ENCODE data around the gene CLSTN2. TPM values are rescaled to one million over a fixed set of nuclear protein-coding genes. Genes with fewer than 3 reads are reported as not detected.

CLSTN2 gene
- polyA plus RNA-seq, 2 donors: 0.20 TPM

DNA sequence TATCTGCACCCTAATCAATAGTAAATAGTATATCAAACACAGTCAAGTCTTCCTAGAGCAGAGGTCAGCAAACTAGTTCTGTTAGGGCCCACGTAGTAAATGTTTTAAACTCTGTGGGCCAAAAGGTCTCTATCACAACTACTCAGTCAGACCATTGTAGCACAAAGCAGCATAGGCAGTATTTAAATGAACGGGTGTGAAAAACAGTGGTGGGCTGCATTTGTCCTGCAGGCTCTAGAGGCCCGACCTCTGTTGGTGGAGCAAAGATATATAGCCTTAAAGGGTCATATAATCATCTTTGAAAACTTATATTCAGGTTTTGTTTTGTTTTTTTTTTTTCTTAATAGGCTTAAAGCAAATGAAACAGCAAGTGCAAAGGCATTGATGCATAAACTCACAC is 416.5 kb downstream of the CLSTN2 start:
- Histone ChIP-seq H3K4me1 (ENCODE audit: control insufficient read depth in 2 of 2, insufficient read depth in 2 of 2, low read length in 1 of 2) (no peaks in the 10 kb centered on the region), H3K27me3 (ENCODE audit: control insufficient read depth in 1 of 2, insufficient read depth in 2 of 2, low read length in 2 of 2) (no peaks in the 10 kb centered on the region), H3K9me3 (ENCODE audit: control insufficient read depth in 2 of 2, insufficient read depth in 1 of 2, low read depth in 1 of 2, low read length in 1 of 2) (no peaks in the 10 kb centered on the region), H3K36me3 (ENCODE audit: control insufficient read depth in 2 of 2, insufficient read depth in 2 of 2, low read length in 1 of 2) (no peaks in the 10 kb centered on the region), H3K27ac (ENCODE audit: low read depth in 2 of 2, low read length in 1 of 2) (no peak overlapping the region), H3K4me3 (ENCODE audit: low read depth in 1 of 2, low read length in 2 of 2) (no peak overlapping the region)
- WGBS, 2 donors: 62 to 66% methylated on average over 3 of the region's 3 CpGs

DNA sequence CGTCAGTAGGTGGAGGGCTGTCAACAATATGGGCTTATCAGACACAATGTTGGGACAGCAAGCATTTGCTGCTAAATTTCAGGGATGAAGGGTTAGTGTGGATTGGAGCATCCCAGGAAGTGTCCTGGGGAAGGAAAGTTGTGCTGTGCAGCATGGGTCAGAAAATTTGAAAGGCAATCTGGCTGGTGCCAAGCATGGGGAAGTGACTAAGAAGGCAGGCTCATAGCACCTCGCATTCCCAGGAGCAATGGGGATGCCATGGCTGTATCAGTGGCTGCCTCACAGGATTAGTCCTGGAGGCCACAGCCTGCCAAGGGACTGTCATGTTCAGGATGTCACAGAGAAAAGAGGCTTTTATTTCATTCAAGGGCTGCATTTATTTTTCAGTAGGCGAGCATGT is 420.5 kb downstream of the CLSTN2 start:
- no peaks in the 10 kb centered on the region for H3K9me3 ChIP-seq (ENCODE audit: control insufficient read depth in 2 of 2, insufficient read depth in 1 of 2, low read depth in 1 of 2, low read length in 1 of 2)
- no peaks in the 10 kb centered on the region for H3K36me3 ChIP-seq (ENCODE audit: control insufficient read depth in 2 of 2, insufficient read depth in 2 of 2, low read length in 1 of 2)
- no peaks in the 10 kb centered on the region for H3K27me3 ChIP-seq (ENCODE audit: control insufficient read depth in 1 of 2, insufficient read depth in 2 of 2, low read length in 2 of 2)
- no peak overlapping the region for H3K27ac ChIP-seq (ENCODE audit: low read depth in 2 of 2, low read length in 1 of 2)
- no peak overlapping the region for H3K4me3 ChIP-seq (ENCODE audit: low read depth in 1 of 2, low read length in 2 of 2)
- H3K4me1 ChIP-seq (ENCODE audit: control insufficient read depth in 2 of 2, insufficient read depth in 2 of 2, low read length in 1 of 2): no peaks in the 10 kb centered on the region
- WGBS, 2 donors: 84 to 85% methylated on average over 3 of the region's 3 CpGs

DNA sequence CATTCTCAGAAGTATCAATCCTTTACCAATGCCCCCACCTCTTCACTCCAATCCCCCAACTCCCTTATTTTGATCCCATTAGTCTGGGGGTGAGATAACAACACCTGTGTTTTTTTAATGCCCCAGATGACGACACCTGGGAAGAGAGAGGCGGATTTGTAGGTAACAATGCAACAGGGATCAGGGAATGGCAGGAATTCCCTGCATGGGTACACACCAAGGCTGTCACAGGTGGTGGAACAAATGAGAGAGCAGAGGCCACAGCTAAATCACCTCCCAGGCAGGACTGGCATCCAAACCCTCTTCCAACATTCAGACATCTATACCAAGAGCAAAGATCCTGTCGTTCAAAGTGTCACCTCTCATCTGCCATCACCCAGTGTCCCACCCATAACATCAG is 423.7 kb downstream of the CLSTN2 start:
- no peaks in the 10 kb centered on the region for H3K27me3 ChIP-seq (ENCODE audit: control insufficient read depth in 1 of 2, insufficient read depth in 2 of 2, low read length in 2 of 2)
- no peaks in the 10 kb centered on the region for H3K36me3 ChIP-seq (ENCODE audit: control insufficient read depth in 2 of 2, insufficient read depth in 2 of 2, low read length in 1 of 2)
- WGBS, 2 donors: 64 to 74% methylated on average over 3 of the region's 3 CpGs
- H3K4me1 ChIP-seq (ENCODE audit: control insufficient read depth in 2 of 2, insufficient read depth in 2 of 2, low read length in 1 of 2): no peaks in the 10 kb centered on the region
- H3K9me3 ChIP-seq (ENCODE audit: control insufficient read depth in 2 of 2, insufficient read depth in 1 of 2, low read depth in 1 of 2, low read length in 1 of 2): no peaks in the 10 kb centered on the region
- H3K4me3 ChIP-seq (ENCODE audit: low read depth in 1 of 2, low read length in 2 of 2): no peak overlapping the region
- H3K27ac ChIP-seq (ENCODE audit: low read depth in 2 of 2, low read length in 1 of 2): no peak overlapping the region

DNA sequence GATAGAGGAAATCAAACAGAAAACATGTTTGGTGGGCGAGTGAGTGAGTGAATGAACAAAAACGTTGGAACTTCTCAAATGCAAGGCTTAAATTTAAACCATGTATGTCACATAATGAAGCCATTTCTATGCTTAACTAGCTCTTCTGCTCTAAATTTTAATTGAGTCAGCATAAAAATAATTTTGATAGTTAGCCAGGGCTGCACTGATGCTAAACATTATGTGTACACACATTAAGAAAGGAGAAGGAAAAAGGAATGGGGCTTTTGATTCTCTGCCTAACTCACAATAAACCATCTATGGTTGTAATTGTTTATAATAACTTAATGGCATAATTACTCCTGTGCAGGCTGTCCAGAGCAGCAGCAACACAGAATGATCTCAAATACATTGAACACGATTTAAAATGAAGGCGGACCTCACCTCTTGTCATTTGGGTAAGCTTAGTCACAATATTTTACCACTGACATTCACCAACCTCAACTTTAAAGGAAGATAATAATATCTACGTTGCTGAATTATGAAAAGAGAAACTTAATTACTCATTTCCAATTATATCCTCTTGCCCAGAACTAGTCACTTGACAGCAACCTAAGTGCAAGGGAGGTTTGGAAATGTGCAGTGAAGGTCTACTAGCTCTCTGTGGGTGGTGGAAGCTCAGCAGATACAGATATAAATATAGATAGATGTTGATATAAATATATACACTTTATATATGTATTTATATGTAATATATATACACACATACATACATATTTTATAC is 424.4 kb downstream of the CLSTN2 start:
- no peaks in the 10 kb centered on the region for H3K9me3 ChIP-seq (ENCODE audit: control insufficient read depth in 2 of 2, insufficient read depth in 1 of 2, low read depth in 1 of 2, low read length in 1 of 2)
- peaks cover 0 to 2% of the 10 kb centered on the region in 2 donors for H3K27me3 ChIP-seq (ENCODE audit: control insufficient read depth in 1 of 2, insufficient read depth in 2 of 2, low read length in 2 of 2)
- no peaks in the 10 kb centered on the region for H3K36me3 ChIP-seq (ENCODE audit: control insufficient read depth in 2 of 2, insufficient read depth in 2 of 2, low read length in 1 of 2)
- no peak overlapping the region for H3K27ac ChIP-seq (ENCODE audit: low read depth in 2 of 2, low read length in 1 of 2)
- WGBS, 2 donors: 52 to 69% methylated on average over 5 of the region's 5 CpGs
- H3K4me1 ChIP-seq (ENCODE audit: control insufficient read depth in 2 of 2, insufficient read depth in 2 of 2, low read length in 1 of 2): no peaks in the 10 kb centered on the region
- no peak overlapping the region for H3K4me3 ChIP-seq (ENCODE audit: low read depth in 1 of 2, low read length in 2 of 2)

DNA sequence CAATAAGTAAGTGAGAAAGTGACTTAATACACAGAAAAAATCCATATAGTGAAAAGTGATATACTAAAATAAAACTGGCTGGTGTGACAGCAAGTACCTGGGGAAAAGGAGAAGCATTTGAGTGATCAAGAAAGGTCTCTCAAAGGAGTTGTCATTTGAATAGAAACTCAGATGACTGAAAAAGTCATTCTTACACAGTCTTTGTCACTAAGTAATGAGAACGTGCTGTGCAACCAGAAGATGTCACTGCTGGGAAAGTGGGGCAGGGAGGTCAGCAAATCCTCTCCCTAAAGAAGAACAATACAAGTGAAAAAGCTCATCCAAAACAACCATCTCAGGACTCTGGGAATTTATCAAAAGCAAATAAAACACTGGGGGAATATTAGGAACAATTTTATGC is 425.3 kb downstream of the CLSTN2 start:
- H3K27ac ChIP-seq (ENCODE audit: low read depth in 2 of 2, low read length in 1 of 2): no peak overlapping the region
- WGBS, 2 donors: 73% methylated on average over 1 of the region's 1 CpG

DNA sequence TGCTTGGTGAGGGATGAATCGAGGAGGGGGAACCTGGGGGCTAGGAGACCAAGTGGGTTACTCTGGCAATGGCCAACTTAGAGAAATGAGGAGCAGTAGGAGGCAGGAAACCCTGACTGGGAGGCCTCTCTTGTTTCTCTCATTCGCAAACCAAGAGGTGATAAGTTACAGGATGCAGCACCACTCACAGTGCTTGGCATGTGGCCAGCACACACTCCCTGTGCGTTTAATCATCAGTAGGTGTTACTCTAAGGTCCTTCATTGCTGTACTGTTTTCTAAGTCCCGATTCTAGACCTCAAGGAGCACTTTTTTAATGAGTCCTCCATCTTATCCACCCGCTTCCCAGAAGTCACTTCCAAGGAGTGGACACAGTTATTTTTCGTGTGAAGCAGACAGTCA is 428.8 kb downstream of the CLSTN2 start:
- 65 to 68% methylated on average over 6 of the region's 6 CpGs for WGBS, 2 donors
- Histone ChIP-seq H3K27ac (ENCODE audit: low read depth in 2 of 2, low read length in 1 of 2) (no peak overlapping the region), H3K27me3 (ENCODE audit: control insufficient read depth in 1 of 2, insufficient read depth in 2 of 2, low read length in 2 of 2) (peaks cover 0 to 2% of the 10 kb centered on the region in 2 donors), H3K36me3 (ENCODE audit: control insufficient read depth in 2 of 2, insufficient read depth in 2 of 2, low read length in 1 of 2) (no peaks in the 10 kb centered on the region), H3K9me3 (ENCODE audit: control insufficient read depth in 2 of 2, insufficient read depth in 1 of 2, low read depth in 1 of 2, low read length in 1 of 2) (no peaks in the 10 kb centered on the region), H3K4me3 (ENCODE audit: low read depth in 1 of 2, low read length in 2 of 2) (no peak overlapping the region), H3K4me1 (ENCODE audit: control insufficient read depth in 2 of 2, insufficient read depth in 2 of 2, low read length in 1 of 2) (no peaks in the 10 kb centered on the region)

More for the DNA sequence above, 425.3 kb downstream of the CLSTN2 start:
- Histone ChIP-seq H3K9me3 (ENCODE audit: control insufficient read depth in 2 of 2, insufficient read depth in 1 of 2, low read depth in 1 of 2, low read length in 1 of 2) (no peaks in the 10 kb centered on the region), H3K27me3 (ENCODE audit: control insufficient read depth in 1 of 2, insufficient read depth in 2 of 2, low read length in 2 of 2) (peaks cover 0 to 2% of the 10 kb centered on the region in 2 donors), H3K4me1 (ENCODE audit: control insufficient read depth in 2 of 2, insufficient read depth in 2 of 2, low read length in 1 of 2) (no peaks in the 10 kb centered on the region), H3K36me3 (ENCODE audit: control insufficient read depth in 2 of 2, insufficient read depth in 2 of 2, low read length in 1 of 2) (no peaks in the 10 kb centered on the region), H3K4me3 (ENCODE audit: low read depth in 1 of 2, low read length in 2 of 2) (no peak overlapping the region)

DNA sequence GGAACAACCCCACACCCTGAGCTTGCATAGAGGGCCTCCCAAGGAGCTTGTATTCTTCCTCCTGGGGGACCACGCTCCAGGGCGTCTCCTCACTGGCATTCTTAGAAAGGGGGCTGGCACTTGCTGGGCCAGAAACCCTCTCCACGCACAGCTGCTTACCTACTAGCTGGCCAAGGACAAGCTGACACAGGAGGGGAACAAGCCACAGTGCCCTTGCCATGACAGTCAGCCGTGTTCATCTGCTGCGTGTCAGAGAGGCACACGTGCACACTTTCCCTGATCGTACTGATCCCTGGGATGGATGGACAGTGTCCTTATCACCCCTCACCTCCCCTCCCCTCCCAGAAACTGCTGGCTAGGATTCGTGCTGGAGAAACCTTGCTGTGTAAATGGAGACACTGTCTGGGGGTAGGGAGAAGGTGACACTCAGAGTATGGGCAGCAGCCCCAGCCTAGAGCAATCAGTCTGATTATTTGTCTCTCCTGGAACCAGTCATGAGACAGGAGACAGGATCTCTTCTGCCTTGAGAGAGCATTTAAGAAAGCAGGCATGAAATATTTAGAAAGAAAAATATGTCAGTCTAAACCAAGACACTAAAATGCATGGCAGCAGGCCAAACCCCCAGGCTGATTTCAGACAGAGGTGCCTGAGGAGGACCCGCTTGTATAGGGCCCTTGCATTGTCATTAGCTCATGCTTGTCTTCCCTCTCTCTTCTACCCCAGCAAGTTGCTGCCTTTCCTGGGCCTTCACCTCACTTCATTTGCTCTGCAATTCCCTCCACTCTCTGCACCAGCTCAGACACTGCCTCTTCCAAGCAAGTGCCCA is 431.1 kb downstream of the CLSTN2 start:
- Histone ChIP-seq H3K4me3 (ENCODE audit: low read depth in 1 of 2, low read length in 2 of 2) (no peak overlapping the region), H3K27me3 (ENCODE audit: control insufficient read depth in 1 of 2, insufficient read depth in 2 of 2, low read length in 2 of 2) (peaks cover 0 to 2% of the 10 kb centered on the region in 2 donors), H3K27ac (ENCODE audit: low read depth in 2 of 2, low read length in 1 of 2) (no peak overlapping the region), H3K9me3 (ENCODE audit: control insufficient read depth in 2 of 2, insufficient read depth in 1 of 2, low read depth in 1 of 2, low read length in 1 of 2) (no peaks in the 10 kb centered on the region), H3K4me1 (ENCODE audit: control insufficient read depth in 2 of 2, insufficient read depth in 2 of 2, low read length in 1 of 2) (no peaks in the 10 kb centered on the region), H3K36me3 (ENCODE audit: control insufficient read depth in 2 of 2, insufficient read depth in 2 of 2, low read length in 1 of 2) (no peaks in the 10 kb centered on the region)
- WGBS, 2 donors: 80% methylated on average over 9 of the region's 9 CpGs

DNA sequence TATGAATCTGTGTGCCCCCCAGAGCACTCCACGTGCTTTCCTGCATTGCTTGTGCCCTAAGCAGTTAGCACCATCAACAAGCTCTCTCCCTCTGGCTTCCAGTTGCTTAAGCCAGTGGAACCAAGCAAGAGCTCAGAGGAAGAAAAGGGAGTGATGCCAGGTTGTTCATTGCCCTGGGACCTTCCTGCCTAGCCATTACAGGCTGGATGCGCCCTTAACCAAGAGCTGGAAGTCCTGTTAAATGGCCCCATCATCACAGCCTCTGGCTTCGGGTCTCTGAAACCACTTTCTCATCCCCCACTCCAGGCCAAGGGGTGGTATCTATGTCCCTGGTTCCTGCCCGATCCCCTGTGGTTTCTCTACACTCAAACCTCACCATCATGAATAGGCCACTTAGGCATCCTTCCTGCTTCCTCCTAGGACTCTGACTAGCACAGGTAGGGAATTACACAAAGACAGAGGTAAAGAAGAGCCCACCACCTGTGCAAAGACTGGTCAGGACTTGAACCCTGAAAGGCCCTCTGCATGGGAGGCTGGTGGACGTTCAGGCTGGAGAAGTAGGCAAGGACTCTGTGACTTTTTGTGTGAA is 433.3 kb downstream of the CLSTN2 start:
- WGBS, 2 donors: 83 to 89% methylated on average over 5 of the region's 5 CpGs
- no peak overlapping the region for H3K4me3 ChIP-seq (ENCODE audit: low read depth in 1 of 2, low read length in 2 of 2)
- no peaks in the 10 kb centered on the region for H3K4me1 ChIP-seq (ENCODE audit: control insufficient read depth in 2 of 2, insufficient read depth in 2 of 2, low read length in 1 of 2)
- no peak overlapping the region for H3K27ac ChIP-seq (ENCODE audit: low read depth in 2 of 2, low read length in 1 of 2)
- peaks cover 0 to 2% of the 10 kb centered on the region in 2 donors for H3K27me3 ChIP-seq (ENCODE audit: control insufficient read depth in 1 of 2, insufficient read depth in 2 of 2, low read length in 2 of 2)
- no peaks in the 10 kb centered on the region for H3K9me3 ChIP-seq (ENCODE audit: control insufficient read depth in 2 of 2, insufficient read depth in 1 of 2, low read depth in 1 of 2, low read length in 1 of 2)
- no peaks in the 10 kb centered on the region for H3K36me3 ChIP-seq (ENCODE audit: control insufficient read depth in 2 of 2, insufficient read depth in 2 of 2, low read length in 1 of 2)

DNA sequence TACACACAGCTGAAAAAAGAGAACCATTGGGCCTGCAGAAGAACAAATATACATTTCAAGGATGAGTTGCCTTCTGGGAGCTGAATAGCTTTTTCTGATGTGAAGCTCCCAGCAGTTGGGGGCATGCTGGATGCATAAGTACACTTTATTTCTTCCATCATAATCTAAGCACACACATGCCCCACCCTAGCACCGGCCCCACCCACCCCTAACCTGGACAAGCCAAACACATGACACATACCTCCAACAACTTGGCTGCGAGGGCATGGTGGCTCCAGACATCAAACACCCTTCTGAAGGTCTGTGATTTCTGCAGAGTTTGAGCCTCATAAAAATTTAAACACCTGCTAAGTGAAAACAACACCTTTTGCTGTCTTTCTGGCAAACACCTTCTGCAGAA is 435.7 kb downstream of the CLSTN2 start:
- Histone ChIP-seq H3K4me1 (ENCODE audit: control insufficient read depth in 2 of 2, insufficient read depth in 2 of 2, low read length in 1 of 2) (no peaks in the 10 kb centered on the region), H3K9me3 (ENCODE audit: control insufficient read depth in 2 of 2, insufficient read depth in 1 of 2, low read depth in 1 of 2, low read length in 1 of 2) (no peaks in the 10 kb centered on the region), H3K27me3 (ENCODE audit: control insufficient read depth in 1 of 2, insufficient read depth in 2 of 2, low read length in 2 of 2) (no peaks in the 10 kb centered on the region), H3K4me3 (ENCODE audit: low read depth in 1 of 2, low read length in 2 of 2) (no peak overlapping the region), H3K36me3 (ENCODE audit: control insufficient read depth in 2 of 2, insufficient read depth in 2 of 2, low read length in 1 of 2) (no peaks in the 10 kb centered on the region), H3K27ac (ENCODE audit: low read depth in 2 of 2, low read length in 1 of 2) (no peak overlapping the region)
- WGBS, 2 donors: 21 to 26% methylated on average over 2 of the region's 2 CpGs

All from esophagus (tissue), 2 donors.